ES-I3 (cell line): Measurements from ENCODE around the gene FGA.

Source experiments
- H3K36me3 ChIP-seq: 2 replicates; pipeline ENCODE4 v1.6.1; 2013; ENCODE audit warnings: mild to moderate bottlenecking, low read length, control low read depth, moderate library complexity; ENCODE audit not compliant: insufficient read depth
- H3K4me1 ChIP-seq: 2 replicates; pipeline ENCODE4 v1.6.1; 2013; ENCODE audit warnings: mild to moderate bottlenecking, control low read depth, low read length; ENCODE audit not compliant: insufficient read depth
- H3K9ac ChIP-seq: 2 replicates; pipeline ENCODE4 v1.6.1; 2013; ENCODE audit warnings: low read depth, mild to moderate bottlenecking, low read length, moderate library complexity
- H3K9me3 ChIP-seq: 2 replicates; pipeline ENCODE4 v1.6.1; 2013; ENCODE audit warnings: mild to moderate bottlenecking, low read length, moderate library complexity; ENCODE audit not compliant: control insufficient read depth, insufficient read depth

The FGA gene

GRCh38 chr4:154582723-154583122 lies 7.8 kb downstream of the FGA start:
- H3K9me3 ChIP-seq: no peaks in the 10 kb centered on the region
- no peak overlapping the region for H3K9ac ChIP-seq
- H3K4me1 ChIP-seq: no peaks in the 10 kb centered on the region
- no peaks in the 10 kb centered on the region for H3K36me3 ChIP-seq

GRCh38 chr4:154579927-154580326 lies 10.6 kb downstream of the FGA start:
- Histone ChIP-seq H3K4me1 (no peaks in the 10 kb centered on the region), H3K9ac (no peak overlapping the region), H3K9me3 (no peaks in the 10 kb centered on the region)

GRCh38 chr4:154578919-154579318 lies 11.6 kb downstream of the FGA start:
- no peak overlapping the region for H3K9ac ChIP-seq
- H3K36me3 ChIP-seq: no peaks in the 10 kb centered on the region
- H3K9me3 ChIP-seq: no peaks in the 10 kb centered on the region
- H3K4me1 ChIP-seq: no peaks in the 10 kb centered on the region

More at GRCh38 chr4:154579927-154580326, 10.6 kb downstream of the FGA start:
- no peaks in the 10 kb centered on the region for H3K36me3 ChIP-seq

GRCh38 chr4:154577324-154577723 lies 13.2 kb downstream of the FGA start:
- no peaks in the 10 kb centered on the region for H3K9me3 ChIP-seq
- no peak overlapping the region for H3K9ac ChIP-seq
- no peaks in the 10 kb centered on the region for H3K4me1 ChIP-seq
- H3K36me3 ChIP-seq: no peaks in the 10 kb centered on the region

- no peaks in the 10 kb centered on the region for H3K36me3 ChIP-seq
- H3K9me3 ChIP-seq: no peaks in the 10 kb centered on the region
- no peak overlapping the region for H3K9ac ChIP-seq
- H3K4me1 ChIP-seq: no peaks in the 10 kb centered on the region
Measured at GRCh38 chr4:154574311-154574710, 16.2 kb downstream of the FGA start.

GRCh38 chr4:154573190-154573870 lies 17.2 kb downstream of the FGA start:
- no peaks in the 10 kb centered on the region for H3K36me3 ChIP-seq
- no peaks in the 10 kb centered on the region for H3K9me3 ChIP-seq
- no peak overlapping the region for H3K9ac ChIP-seq
- no peaks in the 10 kb centered on the region for H3K4me1 ChIP-seq

- Histone ChIP-seq H3K4me1 (no peaks in the 10 kb centered on the region; the same call in 1 of the 2 replicates), H3K36me3 (no peaks in the 10 kb centered on the region), H3K9ac (no peak overlapping the region), H3K9me3 (no peaks in the 10 kb centered on the region)
Measured at GRCh38 chr4:154569584-154569983, 21.0 kb downstream of the FGA start.

GRCh38 chr4:154569028-154569427 lies 21.5 kb downstream of the FGA start:
- no peak overlapping the region for H3K9ac ChIP-seq
- no peaks in the 10 kb centered on the region; the same call in 1 of the 2 replicates for H3K4me1 ChIP-seq
- H3K9me3 ChIP-seq: no peaks in the 10 kb centered on the region
- H3K36me3 ChIP-seq: no peaks in the 10 kb centered on the region

GRCh38 chr4:154566639-154567204 lies 23.8 kb downstream of the FGA start:
- Histone ChIP-seq H3K36me3 (no peaks in the 10 kb centered on the region), H3K9me3 (no peaks in the 10 kb centered on the region), H3K4me1 (no peaks in the 10 kb centered on the region; the same call in 1 of the 2 replicates), H3K9ac (no peak overlapping the region)

- H3K36me3 ChIP-seq: no peaks in the 10 kb centered on the region
- no peak overlapping the region for H3K9ac ChIP-seq
- no peaks in the 10 kb centered on the region for H3K9me3 ChIP-seq
- H3K4me1 ChIP-seq: no peaks in the 10 kb centered on the region; the same call in 1 of the 2 replicates
Measured at GRCh38 chr4:154565704-154566103, 24.8 kb downstream of the FGA start.

- Histone ChIP-seq H3K9me3 (no peaks in the 10 kb centered on the region), H3K4me1 (no peaks in the 10 kb centered on the region; the same call in 1 of the 2 replicates), H3K36me3 (no peaks in the 10 kb centered on the region), H3K9ac (no peak overlapping the region)
Measured at GRCh38 chr4:154564311-154564710, 26.2 kb downstream of the FGA start.

GRCh38 chr4:154562697-154563254 lies 27.8 kb downstream of the FGA start, which contains the start of gene FGB:
Gene FGB (plus strand): TSS chr4:154563011. CDS start chr4:154563019, 8 bp downstream.
- Histone ChIP-seq H3K4me1 (no peaks in the 10 kb centered on the region; the same call in 1 of the 2 replicates), H3K36me3 (no peaks in the 10 kb centered on the region), H3K9ac (no peak within 1 kb of the TSS), H3K9me3 (no peaks in the 10 kb centered on the region)

- Histone ChIP-seq H3K4me1 (no peaks in the 10 kb centered on the region), H3K36me3 (no peaks in the 10 kb centered on the region), H3K9me3 (no peaks in the 10 kb centered on the region), H3K9ac (no peak overlapping the region)
Measured at GRCh38 chr4:154560824-154561231, 29.7 kb downstream of the FGA start.

- Histone ChIP-seq H3K9ac (no peak overlapping the region), H3K4me1 (no peaks in the 10 kb centered on the region), H3K36me3 (no peaks in the 10 kb centered on the region), H3K9me3 (no peaks in the 10 kb centered on the region)
Measured at GRCh38 chr4:154560419-154560801, 30.1 kb downstream of the FGA start.
